OCI-LY3 (cell line): ENCODE measurements around the gene KAZN.

ENCODE experiments used
- H2AFZ ChIP-seq: fragments of 200-600, 300-600 bp; shearing (Covaris generic); 2 replicates; pipeline ENCODE4 v1.6.0; 2014; ENCODE audit warnings: antibody characterized with exemption, low read depth, low read length
- H3K27ac ChIP-seq: fragments of 200-600, 300-600 bp; sonication (generic); 2 replicates; pipeline ENCODE4 v1.5.1; 2014; ENCODE audit warnings: mild to moderate bottlenecking, low read length, moderate library complexity, mixed read lengths
- H3K27me3 ChIP-seq: fragments of 200-600, 300-600 bp; sonication (generic); 2 replicates; pipeline ENCODE4 v1.6.1; 2014; ENCODE audit warnings: low read depth, low read length, mixed read lengths
- H3K36me3 ChIP-seq: fragments of 200-600, 300-600 bp; sonication (generic); replicated peaks from 2 replicates; pipeline ENCODE3; 2014; ENCODE audit warnings: low read depth, low read length, mixed read lengths
- H3K4me1 ChIP-seq: fragments of 300-600, 200-600 bp; sonication (generic); 2 replicates; pipeline ENCODE4 v1.6.1; 2014; ENCODE audit warnings: low read length, mixed read lengths
- H3K4me2 ChIP-seq: fragments of 200-600, 300-600 bp; sonication (generic); 2 replicates; pipeline ENCODE4 v1.6.1; 2014; ENCODE audit warnings: low read length, mixed read lengths
- H3K4me3 ChIP-seq: fragments of 300-600, 200-600 bp; sonication (generic); 2 replicates; pipeline ENCODE4 v1.5.1; 2014; ENCODE audit warnings: antibody characterized with exemption, mild to moderate bottlenecking, low read length, moderate library complexity
- H3K79me2 ChIP-seq: fragments of 300-600, 200-600 bp; shearing (Covaris generic); 2 replicates; pipeline ENCODE4 v1.6.1; 2014; ENCODE audit warnings: mild to moderate bottlenecking, low read length, mixed read lengths
- H3K9ac ChIP-seq: fragments of 300-600, 200-600 bp; shearing (Covaris generic); 2 replicates; pipeline ENCODE4 v1.6.0; 2014; ENCODE audit warnings: mild to moderate bottlenecking, low read length, moderate library complexity
- H3K9me3 ChIP-seq: fragments of 200-600, 300-600 bp; shearing (Covaris generic); 2 replicates; pipeline ENCODE4 v1.6.1; 2014; ENCODE audit warnings: low read length, mixed read lengths; ENCODE audit not compliant: insufficient read depth
- H4K20me1 ChIP-seq: fragments of 200-600, 300-600 bp; sonication (generic); 2 replicates; pipeline ENCODE4 v1.6.1; 2016; ENCODE audit warnings: low read length, mixed read lengths; ENCODE audit not compliant: insufficient read depth
- EZH2phosphoT487 ChIP-seq: fragments of 200-600 bp; shearing (Covaris generic); IDR thresholded peaks from 2 replicates; pipeline ENCODE4 v1.6.1; 2018; ENCODE audit warnings: antibody characterized with exemption, mixed run types, low read depth
- TF ChIP-seq, protein P1 (sequence below): fragments of 200-600, 300-600 bp; sonication (generic); IDR thresholded peaks from 2 replicates; pipeline ENCODE4 v1.5.1; 2014; ENCODE audit warnings: antibody characterized with exemption, low read length, low read depth

The KAZN gene

DNA sequence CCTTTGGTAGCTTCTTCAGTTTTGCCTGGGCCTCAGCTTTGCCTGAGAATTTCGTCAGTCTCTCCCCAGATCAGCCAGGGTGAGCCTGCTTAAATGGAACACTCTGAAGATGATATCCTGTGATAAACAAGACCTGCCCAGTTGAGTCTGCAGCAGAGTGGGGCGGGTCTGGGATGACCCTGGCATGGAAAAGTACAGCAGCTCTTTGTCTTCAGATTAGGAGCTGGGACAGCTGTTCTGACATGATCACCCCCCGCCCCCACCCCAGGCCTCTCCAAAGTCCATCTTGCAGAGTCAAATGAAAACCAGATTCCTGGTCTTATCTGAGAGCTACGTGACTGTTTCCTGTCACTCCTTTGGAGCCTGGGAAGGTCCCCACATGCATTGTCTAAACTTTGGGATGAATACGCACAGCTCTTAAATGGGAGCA, 552.9 kb downstream of the KAZN start:
- H3K4me2 ChIP-seq, result no peak overlapping the region
- no peak overlapping the region for H3K4me3 ChIP-seq
- H4K20me1 ChIP-seq, result no peaks in the 10 kb centered on the region
- TF ChIP-seq EZH2phosphoT487, result no peak
- TF ChIP-seq, protein P1, sequence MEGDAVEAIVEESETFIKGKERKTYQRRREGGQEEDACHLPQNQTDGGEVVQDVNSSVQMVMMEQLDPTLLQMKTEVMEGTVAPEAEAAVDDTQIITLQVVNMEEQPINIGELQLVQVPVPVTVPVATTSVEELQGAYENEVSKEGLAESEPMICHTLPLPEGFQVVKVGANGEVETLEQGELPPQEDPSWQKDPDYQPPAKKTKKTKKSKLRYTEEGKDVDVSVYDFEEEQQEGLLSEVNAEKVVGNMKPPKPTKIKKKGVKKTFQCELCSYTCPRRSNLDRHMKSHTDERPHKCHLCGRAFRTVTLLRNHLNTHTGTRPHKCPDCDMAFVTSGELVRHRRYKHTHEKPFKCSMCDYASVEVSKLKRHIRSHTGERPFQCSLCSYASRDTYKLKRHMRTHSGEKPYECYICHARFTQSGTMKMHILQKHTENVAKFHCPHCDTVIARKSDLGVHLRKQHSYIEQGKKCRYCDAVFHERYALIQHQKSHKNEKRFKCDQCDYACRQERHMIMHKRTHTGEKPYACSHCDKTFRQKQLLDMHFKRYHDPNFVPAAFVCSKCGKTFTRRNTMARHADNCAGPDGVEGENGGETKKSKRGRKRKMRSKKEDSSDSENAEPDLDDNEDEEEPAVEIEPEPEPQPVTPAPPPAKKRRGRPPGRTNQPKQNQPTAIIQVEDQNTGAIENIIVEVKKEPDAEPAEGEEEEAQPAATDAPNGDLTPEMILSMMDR, result no peak
- no peaks in the 10 kb centered on the region for H3K36me3 ChIP-seq
- H3K9me3 ChIP-seq, result no peaks in the 10 kb centered on the region
- no peak overlapping the region for H3K9ac ChIP-seq
- no peak overlapping the region for H3K27ac ChIP-seq
- H3K4me1 ChIP-seq, result peaks cover 11% of the 10 kb centered on the region
- no peaks in the 10 kb centered on the region for H3K79me2 ChIP-seq
- peaks cover 8% of the 10 kb centered on the region; the same call in 1 of the 2 replicates for H3K27me3 ChIP-seq
- no peak overlapping the region for H2AFZ ChIP-seq

DNA sequence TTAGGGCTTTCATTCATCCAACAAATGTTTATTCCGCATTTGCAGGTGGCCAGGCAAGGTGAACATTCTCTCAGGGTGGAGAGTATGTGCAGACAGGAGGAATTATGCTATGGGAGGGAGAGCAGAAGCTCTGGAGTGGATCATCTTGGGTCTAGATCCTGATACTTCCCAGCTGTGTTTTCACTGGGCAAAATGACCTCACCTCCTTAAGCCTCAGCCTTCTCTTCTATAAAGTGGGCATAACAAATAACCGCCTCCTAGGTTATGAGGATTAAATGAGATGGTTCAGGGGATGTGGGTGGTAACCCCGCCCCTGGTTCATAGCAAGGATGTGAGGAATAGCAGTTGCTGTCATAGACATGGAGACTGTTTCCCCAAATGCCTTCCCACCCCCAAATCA, 553.4 kb downstream of the KAZN start:
- H3K27me3 ChIP-seq, result peaks cover 8% of the 10 kb centered on the region; the same call in 1 of the 2 replicates
- H2AFZ ChIP-seq, result no peak overlapping the region

DNA sequence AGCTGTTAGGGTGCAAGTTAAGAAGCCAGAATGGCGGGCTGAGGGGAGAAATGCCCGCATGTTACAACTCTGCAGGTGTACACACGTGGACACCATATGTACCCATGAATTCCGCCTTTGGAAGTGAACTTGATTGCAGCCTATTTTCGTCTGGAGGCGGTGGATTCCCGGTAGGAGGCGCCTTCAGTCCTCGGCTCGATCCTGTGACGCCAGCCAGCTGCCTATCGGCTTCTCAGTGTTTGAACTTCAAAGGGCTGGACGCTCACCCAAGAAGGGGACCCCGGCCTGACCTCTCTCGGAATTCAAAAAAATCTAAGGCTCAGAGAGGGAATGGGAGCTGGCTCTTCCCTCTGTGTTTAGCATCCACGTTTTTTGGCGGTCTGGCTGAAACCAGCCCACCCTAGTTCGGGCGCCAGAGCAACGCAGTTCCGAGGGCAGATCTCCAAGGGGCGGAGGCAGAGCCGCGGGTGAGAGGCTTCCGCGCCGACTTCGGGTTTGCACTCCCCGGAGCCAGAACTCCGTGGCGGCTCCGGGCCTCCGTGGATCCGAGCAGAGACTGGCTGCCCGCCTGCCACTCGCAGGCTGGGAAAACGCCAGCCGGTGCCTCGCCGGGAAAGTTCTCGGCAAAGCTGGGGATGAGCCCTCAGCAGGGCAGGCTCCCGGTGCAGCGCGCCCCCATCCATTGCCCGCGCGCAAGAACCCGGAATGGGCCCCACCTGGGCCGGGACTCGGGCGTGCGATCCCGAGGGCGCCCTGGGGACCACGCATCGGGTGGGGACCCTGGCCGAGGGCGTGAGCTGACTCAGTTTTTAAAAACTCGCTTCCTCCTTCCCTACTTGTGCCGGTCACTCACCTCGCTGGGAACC, 554.1 kb downstream of the KAZN start:
- H2AFZ ChIP-seq, result no peak overlapping the region
- no peaks in the 10 kb centered on the region for H3K9me3 ChIP-seq
- peaks cover 11% of the 10 kb centered on the region for H3K4me1 ChIP-seq
- no peak for TF ChIP-seq EZH2phosphoT487
- TF ChIP-seq, protein P1, result no peak
- H3K36me3 ChIP-seq, result no peaks in the 10 kb centered on the region
- no peak overlapping the region for H3K4me3 ChIP-seq
- H3K79me2 ChIP-seq, result no peaks in the 10 kb centered on the region
- no peak overlapping the region for H3K9ac ChIP-seq
- peaks cover 8% of the 10 kb centered on the region; the same call in 1 of the 2 replicates for H3K27me3 ChIP-seq
- no peak overlapping the region for H3K4me2 ChIP-seq
- H3K27ac ChIP-seq, result no peak overlapping the region
- no peaks in the 10 kb centered on the region for H4K20me1 ChIP-seq

More for the DNA sequence above, 553.4 kb downstream of the KAZN start:
- no peaks in the 10 kb centered on the region for H3K36me3 ChIP-seq
- H4K20me1 ChIP-seq, result no peaks in the 10 kb centered on the region
- no peaks in the 10 kb centered on the region for H3K79me2 ChIP-seq
- H3K9ac ChIP-seq, result no peak overlapping the region
- H3K27ac ChIP-seq, result no peak overlapping the region
- H3K4me2 ChIP-seq, result no peak overlapping the region
- no peak overlapping the region for H3K4me3 ChIP-seq
- H3K9me3 ChIP-seq, result no peaks in the 10 kb centered on the region
- TF ChIP-seq, protein P1, result no peak
- TF ChIP-seq EZH2phosphoT487, result no peak
- H3K4me1 ChIP-seq, result peaks cover 14% of the 10 kb centered on the region

DNA sequence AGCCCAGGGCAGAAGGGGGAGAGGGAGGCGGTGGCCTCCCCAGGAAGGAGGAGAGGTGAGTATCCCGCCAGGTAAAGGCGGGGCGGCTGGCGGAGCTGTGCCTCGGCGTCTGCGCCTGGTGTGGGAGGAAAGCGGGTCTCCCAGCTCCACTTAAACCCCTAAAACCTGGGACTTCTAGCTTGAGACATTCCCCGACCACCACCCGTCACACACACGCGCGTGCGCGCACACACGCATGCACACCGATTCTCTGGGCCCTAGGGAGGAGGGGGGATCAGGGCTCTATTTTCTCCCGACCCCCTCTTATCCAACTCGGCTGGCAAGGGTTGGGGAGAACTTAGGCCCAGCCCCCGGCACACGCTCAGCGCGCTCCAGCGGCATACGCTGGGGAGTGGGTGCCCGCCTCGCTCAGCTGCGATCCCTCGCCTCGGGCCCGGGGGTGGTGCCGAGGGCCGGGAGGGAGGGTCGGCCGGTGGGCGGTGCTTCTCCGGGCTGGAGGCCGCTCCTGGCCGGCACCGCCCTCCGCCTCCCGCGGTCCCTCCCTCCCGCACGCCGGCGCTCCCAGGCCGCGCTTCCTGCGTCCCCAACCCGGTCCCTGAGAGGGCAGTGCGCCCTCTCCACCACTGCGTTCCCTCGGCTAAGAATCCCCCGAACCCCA, 554.8 kb downstream of the KAZN start, which contains the start of gene TMEM51:
TMEM51 (plus strand) TSS at position 564 of the 658 bp plus-strand sequence. CDS start 61,341 bp downstream, outside the sequence.
- Histone ChIP-seq H3K27ac (no peak within 1 kb of the TSS), H3K4me3 (no peak within 1 kb of the TSS), H3K36me3 (no peaks in the 10 kb centered on the region), H3K9ac (no peak within 1 kb of the TSS), H3K4me1 (peaks cover 11% of the 10 kb centered on the region), H4K20me1 (no peaks in the 10 kb centered on the region), H2AFZ (no peak within 1 kb of the TSS), H3K4me2 (no peak within 1 kb of the TSS), H3K79me2 (no peaks in the 10 kb centered on the region), H3K27me3 (peaks cover 8% of the 10 kb centered on the region; the same call in 1 of the 2 replicates), H3K9me3 (no peaks in the 10 kb centered on the region)
- TF ChIP-seq, protein P1, result no peak
- no peak for TF ChIP-seq EZH2phosphoT487
